ENCODE results near the gene PIEZO2. TPM values are rescaled to one million over a fixed set of nuclear protein-coding genes. Genes with fewer than 3 reads are reported as not detected.

The PIEZO2 gene
- total RNA-seq, 4 donors from 2014 or later, result 2.4 to 5.2 (median 3.3) TPM

DNA sequence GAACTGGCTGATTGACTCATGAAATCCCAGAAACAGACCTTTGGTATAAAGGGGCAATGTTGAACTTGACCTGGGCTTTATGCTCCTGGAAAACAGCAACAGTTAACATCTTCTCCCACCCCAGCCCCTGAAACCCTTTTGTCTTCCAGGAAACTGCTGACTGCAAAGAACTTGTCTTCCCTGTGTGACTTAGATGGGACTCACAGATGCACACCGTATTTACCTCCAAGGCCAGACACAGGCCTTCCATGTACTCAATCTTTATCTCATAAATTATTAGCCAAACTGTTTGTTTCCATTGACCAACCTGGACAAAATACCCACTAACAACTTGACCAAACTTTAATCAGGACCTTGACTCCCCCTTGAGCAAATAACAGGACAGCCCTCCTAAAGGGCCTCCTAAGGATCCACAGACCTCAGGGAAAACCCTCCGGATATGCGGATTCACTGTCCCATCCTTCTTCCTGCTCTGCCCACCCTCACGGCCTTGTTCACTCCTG is 36.3 kb downstream of the PIEZO2 start:
- no peak overlapping the region for H3K27ac ChIP-seq (replicated peaks in 1 of 4)
- TF ChIP-seq CTCF (IDR thresholded peaks at IDR 0.05), result no peak
- TF ChIP-seq EP300 (IDR thresholded peaks at IDR 0.05), result no peak
- no peak for TF ChIP-seq POLR2AphosphoS5 (IDR thresholded peaks at IDR 0.05)
- no peak for TF ChIP-seq POLR2A (IDR thresholded peaks at IDR 0.05; ENCODE audit: low read depth)
- H3K4me1 ChIP-seq, result no peaks in the 10 kb centered on the region
- peak; percentile 66 for DNase-seq (ENCODE audit: extremely low spot score)
- no peaks in the 10 kb centered on the region for H3K9me3 ChIP-seq
- 95% methylated on average over 4 of the region's 4 CpGs for WGBS
- H3K4me3 ChIP-seq, result no peak overlapping the region
- H3K27me3 ChIP-seq, result peaks cover 0 to 4% (median 0%) of the 10 kb centered on the region in 4 donors
- H3K36me3 ChIP-seq, result no peaks in the 10 kb centered on the region
- intact Hi-C loops (cut with DNase I), result no loop called here

- H3K4me1 ChIP-seq, result no peaks in the 10 kb centered on the region
- TF ChIP-seq CTCF (IDR thresholded peaks at IDR 0.05) (no peak), EP300 (IDR thresholded peaks at IDR 0.05) (no peak), POLR2AphosphoS5 (IDR thresholded peaks at IDR 0.05) (no peak), POLR2A (IDR thresholded peaks at IDR 0.05; ENCODE audit: low read depth) (no peak)
- peaks cover 0 to 4% (median 0%) of the 10 kb centered on the region in 4 donors for H3K27me3 ChIP-seq
- no peak for DNase-seq (ENCODE audit: extremely low spot score)
- H3K27ac ChIP-seq (replicated peaks in 1 of 4), result no peak overlapping the region
- intact Hi-C loops (cut with DNase I), result no loop called here
- H3K36me3 ChIP-seq, result no peaks in the 10 kb centered on the region
- no peak overlapping the region for H3K4me3 ChIP-seq
- WGBS, result 92% methylated on average over 3 of the region's 3 CpGs
- no peaks in the 10 kb centered on the region for H3K9me3 ChIP-seq
These were observed 37.1 kb downstream of the PIEZO2 start for GRCh38 chr18:11112286-11112685.

DNA sequence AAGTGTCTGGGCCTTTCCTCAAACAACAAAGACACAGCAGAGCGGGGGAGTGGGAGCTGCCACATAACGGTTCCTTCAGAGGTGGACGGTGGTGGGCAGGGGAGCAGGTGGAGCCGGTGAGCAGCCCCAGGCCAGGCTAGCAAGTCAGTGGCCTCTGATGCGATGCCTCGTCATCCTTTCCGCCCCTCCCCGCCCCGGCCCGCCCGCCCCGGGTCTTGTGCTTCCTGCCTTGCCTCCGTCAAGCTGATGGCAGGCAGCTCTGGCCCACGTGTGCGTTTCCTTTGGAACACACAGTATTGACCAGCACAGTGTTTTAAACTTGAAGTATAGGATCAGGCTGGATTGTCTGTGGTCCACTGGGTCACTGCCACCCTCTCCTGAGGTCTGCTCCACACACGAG is 38.9 kb downstream of the PIEZO2 start:
- Histone ChIP-seq H3K27me3 (peaks cover 0 to 4% (median 0%) of the 10 kb centered on the region in 4 donors), H3K4me1 (no peaks in the 10 kb centered on the region), H3K36me3 (no peaks in the 10 kb centered on the region), H3K4me3 (no peak overlapping the region), H3K9me3 (no peaks in the 10 kb centered on the region), H3K27ac (replicated peaks in 1 of 4) (no peak overlapping the region)
- no peak for DNase-seq (ENCODE audit: extremely low spot score)
- TF ChIP-seq EP300 (IDR thresholded peaks at IDR 0.05) (no peak), POLR2A (IDR thresholded peaks at IDR 0.05; ENCODE audit: low read depth) (no peak), POLR2AphosphoS5 (IDR thresholded peaks at IDR 0.05) (no peak), CTCF (IDR thresholded peaks at IDR 0.05) (no peak)
- intact Hi-C loops (cut with DNase I), result no loop called here
- WGBS, result 94% methylated on average over 16 of the region's 16 CpGs

- H3K4me1 ChIP-seq, result no peaks in the 10 kb centered on the region
- intact Hi-C loops (cut with DNase I), result no loop called here
- 50% methylated on average over 3 of the region's 3 CpGs for WGBS
These were observed 40.4 kb downstream of the PIEZO2 start for GRCh38 chr18:11108947-11109346.

More at GRCh38 chr18:11108947-11109346, 40.4 kb downstream of the PIEZO2 start:
- peaks cover 0 to 4% (median 0%) of the 10 kb centered on the region in 4 donors for H3K27me3 ChIP-seq
- H3K36me3 ChIP-seq, result no peaks in the 10 kb centered on the region
- TF ChIP-seq POLR2AphosphoS5 (IDR thresholded peaks at IDR 0.05), result no peak
- TF ChIP-seq CTCF (IDR thresholded peaks at IDR 0.05), result no peak
- TF ChIP-seq EP300 (IDR thresholded peaks at IDR 0.05), result no peak
- TF ChIP-seq POLR2A (IDR thresholded peaks at IDR 0.05; ENCODE audit: low read depth), result no peak
- no peak overlapping the region for H3K27ac ChIP-seq (replicated peaks in 1 of 4)
- no peaks in the 10 kb centered on the region for H3K9me3 ChIP-seq
- peak; percentile 80 for DNase-seq (ENCODE audit: extremely low spot score)
- no peak overlapping the region for H3K4me3 ChIP-seq
